Fibroblast of pulmonary artery (primary cell): Measurements from ENCODE around the gene CAMK2B.
"Not testable (repeated sequence)": the region's sequence is repeated elsewhere in the genome, so short reads cannot be mapped to it uniquely, and the experiment has no call there.

Experiments used
- DNase-seq: peaks from one replicate; pipeline ENCODE4 v3.0.0-alpha.2; 2010; ENCODE audit warnings: low read depth
- H3K4me3 ChIP-seq: replicated peaks from 2 replicates; pipeline ENCODE4 v1.5.1; 2011; ENCODE audit warnings: low read depth, mild to moderate bottlenecking, control low read depth, low read length, moderate library complexity
- CTCF ChIP-seq: IDR thresholded peaks from 2 replicates; pipeline ENCODE4 v1.5.1; 2011; ENCODE audit warnings: mild to moderate bottlenecking, control low read depth, low read length, inconsistent platforms; ENCODE audit errors: missing control alignments

The CAMK2B gene

DNA sequence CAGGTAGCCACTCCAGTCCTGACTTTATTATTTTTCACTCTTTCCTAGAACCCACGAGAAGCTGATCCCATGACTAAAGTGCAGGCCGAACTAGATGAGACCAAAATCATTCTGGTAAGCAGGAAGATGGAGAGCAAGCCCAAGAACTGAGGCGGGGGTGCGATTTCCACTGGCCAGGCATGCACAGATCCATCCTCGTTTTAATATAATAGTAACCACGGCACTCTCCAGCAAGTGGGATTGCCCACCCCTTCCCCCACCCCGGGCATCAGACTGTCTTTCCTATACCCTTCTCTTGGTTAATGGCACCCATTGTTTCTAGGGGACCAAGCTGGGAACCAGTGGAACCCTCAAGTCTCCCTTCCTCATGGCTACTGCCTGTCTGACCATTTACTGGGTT, 117.3 kb downstream of the CAMK2B start:
- no peak for DNase-seq
- no peak for TF ChIP-seq CTCF
- H3K4me3 ChIP-seq, result no peak overlapping the region

DNA sequence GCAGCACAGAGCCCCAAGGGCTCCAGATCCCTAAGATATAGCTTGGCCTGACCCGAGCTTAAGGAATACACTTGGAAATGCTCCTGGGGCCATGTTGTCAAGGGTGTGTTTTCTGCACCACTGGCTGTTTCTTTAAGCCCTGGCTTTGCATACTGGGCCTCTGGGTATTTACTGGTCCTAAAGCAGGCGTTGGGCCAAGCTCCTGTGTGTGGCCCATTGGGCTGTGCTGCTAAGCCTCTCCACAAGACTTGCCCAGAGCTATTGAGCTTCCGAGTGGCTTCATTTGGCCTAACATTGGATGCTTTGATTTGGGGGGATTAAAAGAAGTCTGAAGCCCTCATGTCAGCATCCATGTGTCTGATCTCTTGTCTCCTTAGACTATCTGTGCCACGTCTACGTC, 119.4 kb downstream of the CAMK2B start:
- DNase-seq, result no peak

DNA sequence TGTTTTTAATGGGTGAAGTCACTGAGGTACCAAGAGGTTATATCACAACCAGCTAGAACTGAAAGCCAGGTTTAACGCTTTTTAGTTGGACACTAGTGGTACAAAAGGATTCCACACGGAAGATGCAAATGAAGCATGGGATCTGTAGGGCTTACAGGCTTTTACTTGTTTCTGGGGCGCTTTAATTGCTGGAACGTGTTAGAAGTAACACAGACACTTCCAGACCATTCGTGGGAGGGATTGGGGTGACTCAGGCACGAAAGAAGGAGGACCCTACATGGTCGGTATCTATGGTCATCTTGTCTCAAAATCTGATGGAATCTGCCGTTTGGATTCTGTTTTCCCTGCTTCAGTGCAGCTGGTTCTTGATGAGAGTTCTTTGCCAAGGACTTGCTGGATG, 123.6 kb downstream of the CAMK2B start:
- DNase-seq, result no peak
- TF ChIP-seq CTCF, result no peak
- peak overlapping the region; percentile 96 for H3K4me3 ChIP-seq

More for the DNA sequence above, 119.4 kb downstream of the CAMK2B start:
- TF ChIP-seq CTCF, result no peak
- H3K4me3 ChIP-seq, result no peak overlapping the region

DNA sequence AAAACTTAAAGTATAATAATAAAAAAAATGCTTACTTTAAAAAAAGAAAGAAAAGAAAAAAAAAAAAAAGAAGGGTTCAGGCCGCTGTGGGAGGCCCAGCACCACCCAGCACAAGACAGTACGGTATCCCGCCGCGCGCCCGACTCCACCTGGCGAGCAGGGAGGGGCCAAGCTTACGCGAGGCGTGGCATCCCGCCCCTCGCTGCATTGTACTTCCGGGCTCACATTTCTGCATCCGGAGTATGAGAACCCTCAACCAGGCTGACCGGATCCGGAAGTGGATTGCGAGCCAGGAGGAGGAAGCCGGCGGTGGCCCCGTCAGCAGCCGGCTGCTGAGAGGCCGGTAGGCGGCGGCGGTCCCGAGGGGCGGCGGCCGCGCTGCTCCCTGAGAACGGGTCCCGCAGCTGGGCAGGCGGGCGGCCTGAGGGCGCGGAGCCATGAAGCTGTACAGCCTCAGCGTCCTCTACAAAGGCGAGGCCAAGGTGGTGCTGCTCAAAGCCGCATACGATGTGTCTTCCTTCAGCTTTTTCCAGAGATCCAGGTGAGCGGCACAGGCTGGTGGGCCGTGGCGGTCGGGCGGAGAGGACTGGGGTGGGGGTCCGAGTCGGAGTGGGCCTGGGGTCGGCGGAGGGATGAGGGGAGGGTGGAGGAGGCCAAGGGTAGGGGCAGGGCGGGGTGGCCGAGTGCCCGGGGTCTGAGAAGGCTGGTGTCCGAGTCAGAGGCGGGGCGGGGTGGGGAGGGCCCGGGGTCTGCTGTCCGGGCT, 124.5 kb downstream of the CAMK2B start, which contains the start of gene YKT6:
TSS of gene YKT6 (plus strand) at position 280 of the 763 bp plus-strand sequence. CDS start at position 438, 158 bp downstream.
- peak within 1 kb of the TSS; percentile 96 for H3K4me3 ChIP-seq
- peak; percentile 94 for DNase-seq
- peak; percentile 20 for TF ChIP-seq CTCF

DNA sequence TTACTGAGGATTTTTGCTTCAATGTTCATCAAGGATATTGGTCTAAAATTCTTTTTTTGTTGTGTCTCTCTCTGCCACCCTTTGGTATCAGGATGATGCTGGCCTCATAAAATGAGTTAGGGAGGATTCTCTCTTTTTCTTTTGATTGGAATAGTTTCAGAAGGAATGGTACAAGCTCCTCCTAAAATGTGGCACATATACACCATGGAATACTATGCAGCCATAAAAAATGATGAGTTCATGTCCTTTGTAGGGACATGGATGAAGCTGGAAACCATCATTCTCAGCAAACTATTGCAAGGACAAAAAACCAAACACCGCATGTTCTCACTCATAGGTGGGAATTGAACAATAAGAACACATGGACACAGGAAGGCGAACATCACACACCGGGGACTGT, 125.2 kb downstream of the CAMK2B start:
- DNase-seq, H3K4me3 ChIP-seq: not testable (repeated sequence)

- no peak overlapping the region for H3K4me3 ChIP-seq
- DNase-seq, result no peak
- TF ChIP-seq CTCF, result no peak
Measured at GRCh38 chr7:44197474-44197873, 127.9 kb downstream of the CAMK2B start.

GRCh38 chr7:44196450-44196872, 128.9 kb downstream of the CAMK2B start:
- peak; percentile 91 for TF ChIP-seq CTCF
- peak; percentile 69 for DNase-seq
- no peak overlapping the region for H3K4me3 ChIP-seq
